ENCODE results near the gene FAM186B.
"Not testable (repeated sequence)": the region's sequence is repeated elsewhere in the genome, so short reads cannot be mapped to it uniquely, and the experiment has no call there.

Gene FAM186B, protein sequence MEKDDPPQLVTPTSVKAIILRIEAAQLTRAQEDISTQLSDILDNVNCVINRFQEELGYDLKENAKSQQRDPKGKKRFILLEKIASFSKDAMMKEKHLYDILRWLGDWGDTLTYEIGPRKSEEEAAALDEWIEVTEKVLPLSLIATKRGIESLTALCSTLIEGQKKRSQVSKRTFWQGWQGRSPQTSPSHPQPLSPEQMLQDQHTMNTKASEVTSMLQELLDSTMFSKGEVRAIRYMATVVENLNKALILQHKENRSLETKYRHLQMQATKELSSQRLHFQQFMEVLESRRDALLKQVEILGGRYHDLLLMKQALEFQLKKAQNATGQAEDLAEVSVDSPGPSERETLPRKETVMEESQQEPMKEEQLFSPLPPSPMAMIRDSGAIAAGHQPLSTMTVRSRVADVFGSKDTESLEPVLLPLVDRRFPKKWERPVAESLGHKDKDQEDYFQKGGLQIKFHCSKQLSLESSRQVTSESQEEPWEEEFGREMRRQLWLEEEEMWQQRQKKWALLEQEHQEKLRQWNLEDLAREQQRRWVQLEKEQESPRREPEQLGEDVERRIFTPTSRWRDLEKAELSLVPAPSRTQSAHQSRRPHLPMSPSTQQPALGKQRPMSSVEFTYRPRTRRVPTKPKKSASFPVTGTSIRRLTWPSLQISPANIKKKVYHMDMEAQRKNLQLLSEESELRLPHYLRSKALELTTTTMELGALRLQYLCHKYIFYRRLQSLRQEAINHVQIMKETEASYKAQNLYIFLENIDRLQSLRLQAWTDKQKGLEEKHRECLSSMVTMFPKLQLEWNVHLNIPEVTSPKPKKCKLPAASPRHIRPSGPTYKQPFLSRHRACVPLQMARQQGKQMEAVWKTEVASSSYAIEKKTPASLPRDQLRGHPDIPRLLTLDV

DNA sequence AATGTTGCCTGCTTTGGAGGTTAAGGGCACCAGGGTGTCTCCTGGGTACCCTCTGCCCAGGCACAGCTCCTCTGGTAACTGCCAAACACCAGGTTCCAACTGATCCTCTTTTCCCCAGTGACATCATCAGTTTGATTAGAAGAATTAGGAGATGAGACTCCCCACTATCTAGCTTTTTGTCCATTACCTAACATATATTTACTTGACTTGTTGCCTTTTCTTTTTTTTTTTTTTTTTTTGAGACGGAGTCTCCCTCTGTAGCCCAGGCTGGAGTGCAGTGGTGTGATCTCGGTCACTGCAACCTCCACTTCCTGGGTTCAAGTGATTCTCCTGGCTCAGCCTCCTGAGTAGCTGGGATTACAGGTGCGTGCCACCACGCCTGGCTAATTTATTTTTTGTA is at the start of gene FAM186B:
Gene FAM186B, minus strand, starts transcription at position 101 of the 400 bp plus-strand sequence. CDS start 162 bp downstream, outside the sequence.
- not testable (repeated sequence) for DNase-seq (ENCODE audit: low spot score)

DNA sequence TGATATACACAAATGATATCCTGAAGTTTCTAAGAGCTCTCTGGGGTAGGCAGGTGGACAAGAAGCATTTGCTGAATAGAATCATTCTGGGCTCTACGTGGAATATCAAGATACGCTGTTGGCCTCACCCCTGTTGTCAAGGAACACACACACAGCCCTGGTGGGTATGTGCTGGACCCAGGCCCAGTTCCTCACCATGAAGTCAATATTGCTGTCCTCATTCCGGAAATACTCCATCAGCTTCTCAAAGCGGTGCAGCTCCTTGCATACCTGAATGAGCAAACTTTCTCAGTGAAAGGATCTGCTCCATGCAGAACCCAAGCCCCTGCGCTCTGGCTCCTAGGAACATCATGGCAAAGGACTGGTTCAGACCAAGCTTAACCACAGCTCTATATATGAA is 49.3 kb upstream of the FAM186B start:
- DNase-seq (ENCODE audit: low spot score) = no peak

DNA sequence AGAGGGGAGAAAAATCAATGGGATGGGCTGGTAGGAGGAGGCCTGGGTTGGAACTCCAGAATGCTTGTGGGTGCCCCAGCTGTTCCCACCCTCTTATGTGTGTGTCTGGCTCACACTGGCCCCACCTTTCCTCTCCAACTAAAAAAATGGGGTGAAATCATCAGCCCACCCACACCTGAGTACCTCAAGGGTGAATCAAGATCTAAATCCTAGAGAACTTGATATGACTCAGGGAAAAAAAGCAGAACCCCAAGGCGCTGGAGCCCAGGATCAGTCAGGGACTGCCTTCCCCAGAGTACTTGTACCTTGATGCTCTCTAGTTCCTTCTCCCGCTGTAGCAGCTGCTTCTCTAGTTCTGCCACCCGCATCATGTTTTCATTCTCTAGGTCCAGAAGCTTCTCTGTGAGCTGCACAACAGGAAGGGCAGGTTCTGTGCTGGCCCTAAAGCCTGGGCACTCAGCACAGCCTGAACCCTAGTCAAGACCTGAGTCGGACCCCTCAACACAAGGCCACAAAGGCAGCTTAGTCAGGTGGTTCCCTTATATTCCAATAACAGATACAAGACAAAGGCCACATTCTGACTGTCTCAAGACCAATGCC is 47.6 kb upstream of the FAM186B start:
- DNase-seq (ENCODE audit: low spot score) = no peak

DNA sequence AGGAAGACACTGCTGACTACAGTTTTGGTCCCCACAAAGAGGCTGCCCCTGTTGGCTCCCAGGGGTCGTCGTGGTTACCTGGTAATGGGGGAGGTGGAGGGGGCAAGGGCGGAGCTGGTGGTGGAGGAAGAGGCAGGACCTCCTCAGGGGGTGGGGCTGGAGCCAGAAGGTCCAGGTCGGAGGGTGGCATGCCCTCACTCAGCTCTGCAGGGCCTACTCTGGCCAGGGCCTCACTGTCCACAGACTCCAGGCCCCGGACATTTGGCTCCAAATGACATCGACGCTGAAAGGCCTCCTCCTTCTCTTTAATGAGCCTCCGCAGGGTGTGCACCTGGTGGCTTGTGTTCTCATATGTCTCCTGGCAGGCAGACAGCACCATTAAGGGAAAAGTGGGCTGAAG is 46.4 kb upstream of the FAM186B start:
- DNase-seq (ENCODE audit: low spot score) = peak; percentile 58

DNA sequence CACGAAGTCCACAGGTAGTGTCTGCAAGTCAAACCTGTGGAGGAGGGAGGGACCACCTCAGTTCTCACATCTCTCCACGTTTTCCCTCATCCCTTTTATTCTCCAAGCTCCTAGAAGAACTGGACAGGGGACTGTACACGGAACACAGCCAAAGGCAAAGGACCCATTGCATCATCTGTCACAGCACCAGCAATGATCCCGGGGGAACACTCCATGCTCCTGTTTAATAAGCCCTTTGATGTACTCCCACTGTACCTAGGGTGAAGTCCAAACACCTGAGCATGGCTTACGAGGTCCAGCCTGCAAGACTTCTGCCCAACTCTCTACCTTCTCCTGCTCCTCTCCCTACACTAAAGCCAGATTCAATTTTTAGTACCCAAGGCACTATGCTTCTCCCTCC is 44.5 kb upstream of the FAM186B start:
- no peak for DNase-seq (ENCODE audit: low spot score)

DNA sequence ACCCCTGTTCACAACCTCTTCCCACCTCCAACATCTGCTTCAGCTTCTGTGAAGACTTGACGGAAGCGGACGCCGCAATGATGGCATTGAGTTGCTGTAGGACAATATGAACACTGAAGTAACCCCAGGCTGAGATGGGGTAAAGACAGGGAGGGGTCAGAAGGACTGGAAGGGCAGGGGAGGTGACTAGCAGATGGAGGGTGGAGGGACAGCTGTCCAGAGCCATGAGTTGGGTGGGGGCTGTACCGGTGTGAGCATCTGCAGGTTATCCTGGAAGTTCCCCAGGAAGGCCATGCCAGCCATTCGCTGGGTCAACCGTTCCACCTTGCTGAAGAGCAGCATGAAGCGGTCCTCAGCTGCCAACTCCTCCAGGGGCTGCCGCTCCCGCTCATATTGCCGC is 44.0 kb upstream of the FAM186B start:
- no peak for DNase-seq (ENCODE audit: low spot score)

DNA sequence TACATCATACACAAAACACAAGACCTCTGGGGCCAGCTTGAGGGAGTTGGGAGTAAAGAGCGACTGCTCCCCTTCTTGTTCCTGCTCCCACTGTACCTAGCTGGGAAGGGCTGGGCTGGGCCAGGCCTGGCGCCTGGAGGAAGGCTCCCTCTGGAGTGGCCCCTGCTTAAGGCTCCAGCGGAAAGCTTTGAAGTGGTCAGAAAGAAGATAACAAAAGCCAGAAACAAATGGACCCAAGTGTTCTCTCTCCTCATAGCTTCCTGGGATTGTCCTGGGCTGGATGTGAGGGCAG is 43.2 kb upstream of the FAM186B start:
- no peak for DNase-seq (ENCODE audit: low spot score)

DNA sequence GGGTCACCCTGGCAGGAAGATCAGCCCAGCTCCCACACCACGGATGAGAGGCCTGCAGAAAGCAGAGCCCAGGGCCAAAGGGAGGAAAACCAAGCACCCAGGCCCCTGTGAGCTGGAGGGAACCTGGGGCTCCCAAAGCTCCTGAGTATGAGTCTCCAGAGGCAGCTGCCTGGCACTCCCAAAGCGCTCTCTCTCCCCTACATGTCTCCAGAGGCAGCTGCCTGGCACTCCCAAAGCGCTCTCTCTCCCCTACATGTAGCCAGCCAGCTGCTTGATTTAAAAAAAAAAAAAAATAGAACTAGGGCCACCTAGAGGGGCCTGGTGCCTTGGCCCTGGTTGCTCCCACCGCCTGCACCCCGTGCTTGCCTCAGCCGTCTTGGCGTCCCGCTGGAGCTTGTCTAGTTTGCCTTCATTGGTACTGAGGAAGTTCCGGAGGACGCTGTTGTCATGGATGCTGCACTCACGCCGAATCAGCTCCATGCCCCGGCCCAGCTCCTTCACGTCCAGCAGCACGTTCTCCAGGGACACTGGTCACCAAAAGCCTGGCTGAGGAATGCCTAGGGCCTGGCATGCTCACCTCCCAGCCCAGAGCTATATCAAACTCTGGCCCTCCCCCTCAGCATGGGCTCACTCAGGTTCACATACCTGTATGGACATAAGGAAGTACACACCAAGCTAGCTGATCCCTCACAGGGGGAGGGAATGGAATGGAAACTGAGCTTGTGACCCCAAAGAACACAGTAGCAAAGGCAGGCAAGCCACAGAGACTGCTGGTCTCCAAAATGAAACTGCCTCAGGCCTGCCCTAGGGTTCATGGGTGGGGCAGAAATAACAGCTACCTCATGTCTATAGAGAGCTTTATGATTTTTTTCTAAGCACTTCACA is 42.6 kb upstream of the FAM186B start:
- DNase-seq (ENCODE audit: low spot score) = peak; percentile 37

DNA sequence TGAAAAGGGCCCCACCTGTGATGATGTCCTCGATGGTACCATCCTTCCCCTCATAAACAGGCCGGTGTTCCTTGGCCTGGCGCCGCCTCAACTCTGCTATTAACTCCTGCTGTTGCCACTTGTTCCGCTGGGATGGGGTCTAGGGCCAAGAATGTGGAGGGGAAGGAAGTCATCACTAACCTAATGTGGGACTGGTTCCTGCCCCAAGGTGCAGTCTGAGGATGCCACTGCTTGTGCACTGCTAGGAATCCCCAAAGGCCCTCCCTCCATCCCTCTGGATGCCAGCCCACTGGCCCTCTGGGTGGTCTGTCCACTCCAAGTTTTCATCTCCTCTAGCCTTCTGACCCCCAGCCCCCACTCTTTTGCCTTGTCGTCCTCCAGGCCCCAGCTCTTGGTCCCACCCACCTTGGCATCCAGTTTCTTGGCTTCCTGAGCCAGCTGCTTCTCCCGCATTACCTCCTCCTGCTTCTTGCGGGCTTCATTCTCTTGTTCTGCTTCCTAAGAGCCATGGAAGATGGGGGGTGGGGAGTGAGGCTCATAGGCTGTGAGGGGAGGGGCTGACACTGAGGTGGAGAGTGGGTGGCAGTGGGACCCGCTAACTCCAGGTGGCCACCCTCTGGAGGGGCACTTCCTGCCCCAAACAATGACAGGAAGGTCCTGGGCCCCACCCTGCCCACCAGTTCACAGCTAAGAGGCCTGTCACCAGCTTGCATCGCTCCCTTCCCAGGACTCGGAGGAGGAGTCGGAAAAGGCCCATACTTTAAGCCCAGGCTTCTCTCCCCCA is 41.6 kb upstream of the FAM186B start:
- no peak for DNase-seq (ENCODE audit: low spot score)

DNA sequence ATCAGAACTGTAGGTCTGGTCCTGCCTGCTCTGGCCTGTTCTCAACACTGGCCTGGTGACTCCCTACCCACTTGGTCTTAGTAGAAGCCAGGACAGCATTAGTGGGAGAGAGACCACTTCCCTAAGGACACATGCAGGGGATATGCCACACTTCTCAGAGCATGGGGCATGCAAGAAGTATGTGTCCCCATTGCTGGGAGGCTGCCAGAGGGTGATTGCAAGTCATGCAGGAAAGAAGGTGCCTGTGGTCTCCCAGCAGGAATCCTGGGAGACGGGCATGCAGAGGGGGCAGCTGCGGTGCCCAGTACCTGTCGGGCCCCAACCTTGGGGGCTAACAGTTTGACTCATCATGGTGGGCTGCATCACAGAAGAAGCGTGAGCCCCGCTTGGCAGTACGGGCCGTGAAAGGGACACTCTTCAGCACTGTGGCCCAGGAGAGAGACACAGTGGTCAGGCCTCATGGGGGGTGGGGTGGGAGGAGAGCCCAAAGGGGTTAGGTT is 40.9 kb upstream of the FAM186B start:
- no peak for DNase-seq (ENCODE audit: low spot score)

DNA sequence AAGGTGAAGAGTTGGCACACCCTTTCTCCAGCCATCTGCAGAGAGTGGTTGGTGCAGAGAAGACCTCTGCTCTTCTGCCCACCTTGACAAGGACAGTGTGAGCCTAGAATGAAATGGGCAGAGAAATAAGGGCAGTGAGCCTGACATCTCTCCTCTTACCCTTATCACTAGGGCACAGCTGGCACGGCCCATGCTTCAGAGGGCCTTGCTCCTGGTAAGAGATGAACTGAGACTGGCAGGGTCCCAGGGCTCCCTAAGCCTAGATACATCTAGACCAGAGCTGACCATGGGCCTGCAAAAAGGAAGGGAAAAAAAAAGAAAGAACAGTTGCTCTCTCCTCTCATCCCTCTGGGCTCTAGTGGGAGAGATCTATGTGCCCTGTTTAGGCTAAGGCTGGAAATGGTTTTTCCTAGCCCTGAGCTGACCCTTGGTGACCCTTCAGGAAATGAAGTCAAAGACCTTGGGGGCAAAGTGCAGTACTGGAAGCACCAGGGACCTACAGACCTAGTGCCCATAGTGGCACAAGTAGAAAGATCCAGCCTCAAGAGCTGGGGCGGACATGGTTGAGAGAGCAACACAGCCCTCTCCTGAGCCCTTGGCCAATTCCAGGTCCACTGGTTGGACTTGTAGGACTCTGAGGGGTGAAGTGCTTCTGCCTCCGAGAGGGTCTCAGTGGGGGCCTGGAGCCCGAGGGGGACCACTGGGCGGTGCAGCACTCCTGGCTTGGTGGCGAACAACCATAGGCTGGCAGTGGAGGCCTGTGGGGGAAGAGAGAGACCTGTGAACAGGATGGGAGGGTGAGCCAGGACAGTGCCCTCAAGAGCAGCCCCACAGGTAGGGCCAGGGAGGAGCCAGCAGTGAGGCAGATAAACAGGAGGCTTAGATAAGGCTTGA is 40.0 kb upstream of the FAM186B start:
- no peak for DNase-seq (ENCODE audit: low spot score)

DNA sequence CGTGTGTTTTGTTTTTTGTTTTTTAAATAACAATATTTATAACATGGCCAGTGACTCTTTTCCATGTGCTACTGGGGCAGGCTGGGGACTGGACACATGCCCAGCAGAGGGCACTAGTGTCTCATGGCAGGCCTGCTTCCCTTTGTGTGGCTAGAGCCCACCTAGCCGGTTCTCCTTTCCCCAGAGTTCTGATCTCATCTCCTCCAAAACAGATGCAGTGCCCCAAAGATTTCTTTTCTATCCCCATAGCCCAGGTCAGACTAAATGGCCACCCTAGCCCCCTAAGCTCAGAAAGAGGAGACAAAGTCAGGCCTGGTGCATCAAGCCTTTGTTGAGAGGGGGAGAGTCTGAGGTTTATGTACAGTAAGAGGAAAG is 39.2 kb upstream of the FAM186B start:
- peak; percentile 91 for DNase-seq (ENCODE audit: low spot score)

DNA sequence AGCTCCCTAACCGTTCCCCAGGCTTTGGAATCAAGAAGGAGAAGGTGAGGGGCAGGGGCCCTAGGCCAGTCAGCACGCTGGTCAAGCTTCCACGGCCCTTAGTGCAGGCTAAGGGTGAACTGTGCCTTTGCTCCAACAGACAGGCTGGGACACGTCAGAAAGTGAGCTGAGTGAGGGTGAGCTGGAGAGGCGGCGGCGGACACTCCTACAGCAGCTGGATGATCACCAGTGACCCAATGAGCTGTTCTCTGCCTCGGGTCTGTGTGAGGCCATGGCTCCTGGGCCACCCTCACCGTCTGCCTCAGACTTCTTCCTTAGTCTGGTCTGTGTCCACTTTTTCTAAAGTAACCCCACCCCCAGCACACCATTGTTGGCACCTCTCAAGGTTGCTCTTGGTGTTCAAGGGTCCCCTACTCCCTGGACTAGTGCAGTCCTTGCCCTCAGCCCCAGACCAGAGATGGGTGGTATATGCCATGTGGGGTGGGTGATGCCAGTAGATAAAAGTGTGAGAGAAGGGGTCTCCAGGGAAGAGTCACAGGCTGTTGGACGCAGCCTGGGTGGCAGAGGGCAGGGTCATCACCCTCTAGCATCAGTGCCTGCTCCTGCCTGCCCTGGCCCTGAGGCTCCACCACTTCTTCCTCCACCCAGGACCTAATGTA is 38.7 kb upstream of the FAM186B start:
- no peak for DNase-seq (ENCODE audit: low spot score)

DNA sequence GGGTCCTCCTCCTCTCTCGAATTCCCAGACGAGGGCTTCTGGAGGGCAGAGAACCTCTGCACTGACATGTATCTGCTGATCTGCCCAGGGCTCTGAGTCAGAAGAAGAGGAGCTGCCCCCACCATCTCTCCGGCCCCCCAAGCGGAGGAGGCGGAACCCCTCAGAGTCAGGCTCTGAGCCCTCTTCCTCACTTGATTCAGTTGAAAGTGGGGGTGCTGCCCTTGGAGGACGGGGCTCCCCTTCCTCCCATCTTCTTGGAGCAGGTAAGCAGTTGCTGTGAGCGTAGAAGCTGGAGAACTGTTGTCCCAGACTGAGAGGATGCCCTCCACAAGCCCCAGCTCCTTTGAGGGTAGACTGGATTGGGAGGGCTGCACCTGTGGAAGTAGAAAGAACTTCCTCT is 37.7 kb upstream of the FAM186B start:
- no peak for DNase-seq (ENCODE audit: low spot score)

DNA sequence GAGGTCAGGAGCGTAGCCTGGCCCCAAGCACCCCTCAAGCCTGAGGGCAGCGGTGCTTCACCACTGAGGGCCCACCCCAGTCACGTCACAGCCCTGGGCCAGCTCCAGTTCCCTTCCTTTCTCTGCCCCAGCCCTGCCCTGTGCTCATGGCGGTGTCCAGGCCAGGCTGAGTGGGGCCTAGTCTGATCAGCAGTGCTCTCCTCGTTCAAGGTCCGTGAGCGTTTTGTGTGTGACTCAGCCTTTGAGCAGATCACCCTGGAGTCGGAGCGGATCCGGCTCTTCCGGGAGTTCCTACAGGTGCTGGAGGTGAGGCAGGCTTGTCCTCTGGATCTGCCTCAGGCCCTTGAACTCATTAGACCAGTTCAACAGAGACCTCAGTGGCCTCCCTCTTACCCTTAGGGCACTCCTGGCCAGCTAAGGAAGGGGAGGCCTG is 36.9 kb upstream of the FAM186B start:
- DNase-seq (ENCODE audit: low spot score) = no peak

DNA sequence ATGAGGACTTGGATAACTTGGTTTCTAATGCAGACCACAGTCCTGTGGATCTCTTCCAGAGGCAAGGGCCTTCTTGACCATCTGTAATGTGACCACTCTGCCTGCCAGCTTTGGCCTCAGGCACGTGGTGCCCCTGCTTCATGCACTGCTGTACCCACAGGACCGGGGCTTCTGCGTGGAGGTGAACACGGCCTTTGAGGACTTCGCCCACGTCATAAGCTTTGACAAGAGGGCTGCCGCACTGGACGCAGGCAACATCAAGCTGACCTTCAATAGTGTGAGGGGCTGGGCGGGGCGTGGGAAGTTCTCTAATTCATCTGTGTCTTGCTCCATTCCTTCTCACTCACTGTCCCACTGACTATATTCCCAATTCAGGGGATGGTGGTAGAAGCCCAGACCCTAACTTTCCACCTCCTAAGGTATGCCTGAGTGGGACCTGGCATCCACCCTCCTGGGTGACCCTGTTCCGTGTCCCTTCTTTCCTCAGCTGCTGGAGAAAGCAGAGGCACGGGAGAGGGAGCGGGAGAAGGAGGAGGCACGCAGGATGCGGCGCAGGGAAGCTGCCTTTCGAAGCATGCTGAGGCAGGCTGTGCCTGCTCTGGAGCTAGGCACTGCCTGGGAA is 36.4 kb upstream of the FAM186B start:
- no peak for DNase-seq (ENCODE audit: low spot score)

DNA sequence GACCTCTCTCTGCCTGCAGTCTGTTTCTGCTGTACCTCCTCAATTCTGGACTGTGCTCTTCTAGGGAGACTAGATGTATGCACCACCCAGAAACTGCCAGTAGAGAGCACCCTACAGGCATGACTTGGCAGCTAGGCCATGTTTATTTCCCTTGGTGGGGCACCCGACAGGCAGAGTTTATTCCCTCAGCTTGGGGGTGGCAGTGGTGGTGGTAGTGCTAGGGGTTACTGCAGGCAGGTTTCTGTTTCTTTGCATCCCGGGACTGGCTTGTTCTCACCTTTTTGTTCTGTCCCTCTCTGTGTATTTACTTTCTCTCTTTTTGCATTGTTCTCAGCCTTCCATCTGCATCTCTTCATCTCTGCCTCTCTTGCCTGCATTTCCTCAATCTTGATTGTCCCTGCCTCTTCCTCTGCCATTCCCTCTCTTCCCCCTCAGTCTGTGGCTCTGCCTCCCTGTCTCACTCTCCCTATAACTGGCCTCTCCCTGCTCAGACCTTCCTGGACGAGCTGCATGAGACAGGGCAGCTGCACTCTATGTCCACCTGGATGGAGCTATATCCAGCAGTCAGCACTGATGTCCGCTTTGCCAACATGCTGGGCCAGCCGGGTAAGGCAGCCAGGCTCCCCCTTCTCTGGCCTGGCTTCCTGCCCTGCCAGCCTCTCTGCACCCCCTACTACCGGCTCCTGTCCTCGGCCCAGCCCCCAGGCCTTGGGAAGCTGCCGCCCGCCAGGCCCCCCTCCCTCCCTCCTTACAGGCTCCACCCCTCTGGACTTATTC is 31.7 kb upstream of the FAM186B start:
- DNase-seq (ENCODE audit: low spot score) = peak; percentile 83

DNA sequence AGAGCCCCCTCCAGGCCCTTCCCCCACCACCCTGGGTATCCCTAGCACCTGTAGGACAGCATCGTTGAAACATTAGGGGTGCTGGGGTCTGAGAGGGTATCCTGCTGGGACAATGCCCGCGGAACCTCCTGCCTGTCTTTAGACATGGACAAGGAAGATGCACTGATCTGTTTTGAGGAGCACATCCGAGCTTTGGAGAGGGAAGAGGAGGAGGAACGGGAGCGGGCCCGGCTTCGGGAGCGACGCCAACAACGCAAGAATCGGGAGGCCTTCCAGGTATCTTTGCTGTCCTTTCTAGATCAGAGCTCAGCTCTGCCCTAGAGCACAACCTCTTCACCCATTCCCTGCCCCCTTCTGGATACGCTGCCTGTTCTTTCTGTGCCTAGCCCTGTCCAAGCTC is 31.1 kb upstream of the FAM186B start:
- DNase-seq (ENCODE audit: low spot score) = no peak
